ENCODE results near the gene CHCHD1. TPM values are rescaled to one million over a fixed set of nuclear protein-coding genes. Genes with fewer than 3 reads are reported as not detected.

Gene CHCHD1
- total and polyA plus RNA-seq, 2 donors (not counting 3 experiments of a cell fraction or from before 2014, with no cell fraction given), result 31.7 to 39.2 TPM

DNA sequence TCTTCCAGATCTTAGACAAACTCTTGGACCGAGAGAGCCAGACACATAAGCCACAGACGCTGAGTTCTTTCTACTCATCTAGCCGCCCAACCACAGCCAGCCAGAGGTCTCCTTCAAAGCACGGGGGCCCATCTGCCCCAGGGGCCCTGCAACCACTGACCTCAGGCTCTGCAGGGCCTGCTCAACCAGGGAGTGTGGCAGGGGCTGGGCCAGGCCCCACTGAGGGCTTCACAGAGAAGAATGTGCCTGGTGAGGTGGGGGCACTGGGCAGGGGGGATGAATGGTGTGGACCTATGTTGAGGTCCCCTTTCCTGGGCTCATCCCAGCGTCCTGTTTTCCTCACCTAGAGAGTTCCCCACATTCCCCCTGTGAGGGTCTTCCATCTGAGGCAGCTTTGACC is 14.9 kb downstream of the CHCHD1 start:
- FAIRE-seq (no peak), DNase-seq (ENCODE audit: low read depth, low spot score) (no peak)
- H3K36me3 ChIP-seq (ENCODE audit: control insufficient read depth in 2 of 2, extremely low read depth in 1 of 2, insufficient read depth in 2 of 2, low read length in 2 of 2), result peaks cover 30 to 77% of the 10 kb centered on the region in 2 experiments
- H2AFZ ChIP-seq (ENCODE audit: low read depth, low read length), result no peak overlapping the region
- no peaks in the 10 kb centered on the region for H3K4me1 ChIP-seq (ENCODE audit: control insufficient read depth, extremely low read depth, insufficient read depth, low read length)
- intact Hi-C loops (cut with micrococcal nuclease) (no loop called here), dilution Hi-C loops (cut with MboI; ENCODE audit: extremely low pct_ligation_motif_present, low sequenced_read_pairs) (no loop called here)
- H3K79me2 ChIP-seq (ENCODE audit: control insufficient read depth, insufficient read depth, low read length), result no peaks in the 10 kb centered on the region
- ChIA-PET POLR2A (no interaction called here), CTCF (no interaction called here)
- BruUV-seq (replicated peaks), result no TSS peak
- TF ChIP-seq FOS (IDR thresholded peaks at IDR 0.05; ENCODE audit: borderline replicate concordance, insufficient read depth, low read length) (no peak), POLR2A (IDR thresholded peaks at IDR 0.05; ENCODE audit: low read depth, low read length) (no peak), GATA2 (IDR thresholded peaks at IDR 0.05; ENCODE audit: insufficient read depth, insufficient read length, low read depth, low read length) (no peak), MYC (IDR thresholded peaks at IDR 0.05; ENCODE audit: low read depth, low read length) (no peak), EZH2 (IDR thresholded peaks at IDR 0.05; ENCODE audit: borderline replicate concordance, low read depth, low read length, severe bottlenecking) (no peak), POLR2AphosphoS5 (IDR thresholded peaks at IDR 0.05; ENCODE audit: insufficient read depth, low read depth, low read length) (no peak), JUN (IDR thresholded peaks at IDR 0.05; ENCODE audit: borderline replicate concordance, insufficient read depth, insufficient read length, low read depth) (no peak)
- TF ChIP-seq, protein P1, sequence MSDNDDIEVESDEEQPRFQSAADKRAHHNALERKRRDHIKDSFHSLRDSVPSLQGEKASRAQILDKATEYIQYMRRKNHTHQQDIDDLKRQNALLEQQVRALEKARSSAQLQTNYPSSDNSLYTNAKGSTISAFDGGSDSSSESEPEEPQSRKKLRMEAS (IDR thresholded peaks at IDR 0.05; ENCODE audit: insufficient read depth, insufficient read length), result no peak
- TF ChIP-seq, protein P2, sequence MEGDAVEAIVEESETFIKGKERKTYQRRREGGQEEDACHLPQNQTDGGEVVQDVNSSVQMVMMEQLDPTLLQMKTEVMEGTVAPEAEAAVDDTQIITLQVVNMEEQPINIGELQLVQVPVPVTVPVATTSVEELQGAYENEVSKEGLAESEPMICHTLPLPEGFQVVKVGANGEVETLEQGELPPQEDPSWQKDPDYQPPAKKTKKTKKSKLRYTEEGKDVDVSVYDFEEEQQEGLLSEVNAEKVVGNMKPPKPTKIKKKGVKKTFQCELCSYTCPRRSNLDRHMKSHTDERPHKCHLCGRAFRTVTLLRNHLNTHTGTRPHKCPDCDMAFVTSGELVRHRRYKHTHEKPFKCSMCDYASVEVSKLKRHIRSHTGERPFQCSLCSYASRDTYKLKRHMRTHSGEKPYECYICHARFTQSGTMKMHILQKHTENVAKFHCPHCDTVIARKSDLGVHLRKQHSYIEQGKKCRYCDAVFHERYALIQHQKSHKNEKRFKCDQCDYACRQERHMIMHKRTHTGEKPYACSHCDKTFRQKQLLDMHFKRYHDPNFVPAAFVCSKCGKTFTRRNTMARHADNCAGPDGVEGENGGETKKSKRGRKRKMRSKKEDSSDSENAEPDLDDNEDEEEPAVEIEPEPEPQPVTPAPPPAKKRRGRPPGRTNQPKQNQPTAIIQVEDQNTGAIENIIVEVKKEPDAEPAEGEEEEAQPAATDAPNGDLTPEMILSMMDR (IDR thresholded peaks at IDR 0.05; ENCODE audit: extremely low read depth in 1 of 2, insufficient read depth in 1 of 2, low read depth in 1 of 2, low read length in 2 of 2), result no peak
- no peak overlapping the region for H3K4me3 ChIP-seq (replicated peaks in 1 of 3; ENCODE audit: insufficient read depth in 1 of 3, low read depth in 1 of 3, low read length in 3 of 3)
- H3K27me3 ChIP-seq (ENCODE audit: control insufficient read depth in 2 of 2, insufficient read depth in 2 of 2, low read length in 2 of 2), result no peaks in the 10 kb centered on the region
- no peaks in the 10 kb centered on the region for H3K9me3 ChIP-seq (replicated peaks; ENCODE audit: control insufficient read depth, insufficient read depth, low read length)
- no peaks in the 10 kb centered on the region for H3K9me1 ChIP-seq (replicated peaks; ENCODE audit: control insufficient read depth, extremely low read depth, insufficient read depth, low read length)
- H4K20me1 ChIP-seq (replicated peaks; ENCODE audit: control insufficient read depth, extremely low read depth, insufficient read depth, low read length), result no peaks in the 10 kb centered on the region
- H3K4me2 ChIP-seq (ENCODE audit: insufficient read depth, low read length), result no peak overlapping the region
- no peak overlapping the region for H3K27ac ChIP-seq (ENCODE audit: insufficient read depth, low read depth, low read length)
- H3K9ac ChIP-seq (replicated peaks; ENCODE audit: extremely low read depth, insufficient read depth, low read length), result no peak overlapping the region
